Mucosa of descending colon (tissue), 3 donors: ENCODE data around the gene CCR7. TPM values are rescaled to one million over a fixed set of nuclear protein-coding genes. Genes with fewer than 3 reads are reported as not detected.

Experiments used
- ATAC-seq: fragments of 200-7000 bp; cut with Tn5 transposase; one replicate; pipeline ENCODE4 v1.9.1; 2020; ENCODE audit warnings: mild to moderate bottlenecking, moderate library complexity
- DNase-seq, 3 donors: peaks; one replicate each; pipeline ENCODE4 v3.0.0-alpha.2; 2020
- H3K36me3 ChIP-seq: fragments of 200-600 bp; one replicate; pipeline ENCODE4 v1.8.0; 2021; ENCODE audit warnings: low read depth, mild to moderate bottlenecking
- H3K4me1 ChIP-seq: fragments of 200-600 bp; one replicate; pipeline ENCODE4 v1.8.0; 2021; ENCODE audit warnings: low read depth, mild to moderate bottlenecking
- H3K4me3 ChIP-seq: fragments of 200-600 bp; one replicate; pipeline ENCODE4 v1.8.0; 2021; ENCODE audit warnings: mild to moderate bottlenecking
- H3K9me3 ChIP-seq: fragments of 200-600 bp; one replicate; pipeline ENCODE4 v1.8.0; 2021; ENCODE audit warnings: mild to moderate bottlenecking
- intact Hi-C, 2 donors: fragments of 100-400 bp; cut with DNase I in 1 of 2; cut with micrococcal nuclease in 1 of 2; formaldehyde crosslinking; loops; one replicate each; pipeline versions ENCODE4 v1.11.0 to v1.11.1; 2022; cut with DNase I, micrococcal nuclease
- total RNA-seq, 3 donors: library from RNA; stranded (reverse); fragmentation: NEBNext Ultra II Directional in 2 of 3; extraction: Animal tissue kit (Norgen Biotek cat#: 25700) in 2 of 3; gene quantifications; one replicate each; pipeline versions ENCODE4 v1.2.1 to v1.2.4, GENCODE V29; 2021 to 2023
- TF ChIP-seq, protein P1 (sequence below): fragments of 200-600 bp; IDR thresholded peaks from one replicate; pipeline ENCODE4 v1.8.0; 2022; ENCODE audit warnings: antibody characterized with exemption, mild to moderate bottlenecking
- donor health status: DM: no; HTN: no; CAD: no; lungs with moderate emphysema.
- donor health status: DM: no; HTN: no; CAD: no.
- donor health status: DM: no; HTN: yes; CAD: no.

CCR7 gene
- total RNA-seq, 3 donors from 2014 or later: 0.44 to 3.2 (median 0.87) TPM

- ATAC-seq: no peak
These were observed 46.7 kb upstream of the CCR7 start for GRCh38 chr17:40611840-40612474.

GRCh38 chr17:40610359-40610758 lies 45.1 kb upstream of the CCR7 start:
- intact Hi-C loops: no loop called here
- H3K4me1 ChIP-seq: peaks cover under 1% of the 10 kb centered on the region
- no peak overlapping the region for H3K4me3 ChIP-seq
- no peaks in the 10 kb centered on the region for H3K9me3 ChIP-seq
- TF ChIP-seq, protein P1, sequence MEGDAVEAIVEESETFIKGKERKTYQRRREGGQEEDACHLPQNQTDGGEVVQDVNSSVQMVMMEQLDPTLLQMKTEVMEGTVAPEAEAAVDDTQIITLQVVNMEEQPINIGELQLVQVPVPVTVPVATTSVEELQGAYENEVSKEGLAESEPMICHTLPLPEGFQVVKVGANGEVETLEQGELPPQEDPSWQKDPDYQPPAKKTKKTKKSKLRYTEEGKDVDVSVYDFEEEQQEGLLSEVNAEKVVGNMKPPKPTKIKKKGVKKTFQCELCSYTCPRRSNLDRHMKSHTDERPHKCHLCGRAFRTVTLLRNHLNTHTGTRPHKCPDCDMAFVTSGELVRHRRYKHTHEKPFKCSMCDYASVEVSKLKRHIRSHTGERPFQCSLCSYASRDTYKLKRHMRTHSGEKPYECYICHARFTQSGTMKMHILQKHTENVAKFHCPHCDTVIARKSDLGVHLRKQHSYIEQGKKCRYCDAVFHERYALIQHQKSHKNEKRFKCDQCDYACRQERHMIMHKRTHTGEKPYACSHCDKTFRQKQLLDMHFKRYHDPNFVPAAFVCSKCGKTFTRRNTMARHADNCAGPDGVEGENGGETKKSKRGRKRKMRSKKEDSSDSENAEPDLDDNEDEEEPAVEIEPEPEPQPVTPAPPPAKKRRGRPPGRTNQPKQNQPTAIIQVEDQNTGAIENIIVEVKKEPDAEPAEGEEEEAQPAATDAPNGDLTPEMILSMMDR: no peak
- DNase-seq: no peak
- H3K36me3 ChIP-seq: no peaks in the 10 kb centered on the region
- ATAC-seq: no peak

More at GRCh38 chr17:40611840-40612474, 46.7 kb upstream of the CCR7 start:
- intact Hi-C loops: no loop called here
- H3K9me3 ChIP-seq: no peaks in the 10 kb centered on the region
- no peaks in the 10 kb centered on the region for H3K36me3 ChIP-seq
- no peak overlapping the region for H3K4me3 ChIP-seq
- DNase-seq: no peak
- H3K4me1 ChIP-seq: peaks cover 6% of the 10 kb centered on the region
- TF ChIP-seq, protein P1: no peak

GRCh38 chr17:40608061-40608581 lies 42.8 kb upstream of the CCR7 start:
- DNase-seq (no peak), ATAC-seq (peak; percentile 55)
- intact Hi-C loops: no loop called here
- H3K4me3 ChIP-seq: no peak overlapping the region
- H3K4me1 ChIP-seq: no peaks in the 10 kb centered on the region
- no peaks in the 10 kb centered on the region for H3K9me3 ChIP-seq
- no peaks in the 10 kb centered on the region for H3K36me3 ChIP-seq
- TF ChIP-seq, protein P1: no peak

DNA sequence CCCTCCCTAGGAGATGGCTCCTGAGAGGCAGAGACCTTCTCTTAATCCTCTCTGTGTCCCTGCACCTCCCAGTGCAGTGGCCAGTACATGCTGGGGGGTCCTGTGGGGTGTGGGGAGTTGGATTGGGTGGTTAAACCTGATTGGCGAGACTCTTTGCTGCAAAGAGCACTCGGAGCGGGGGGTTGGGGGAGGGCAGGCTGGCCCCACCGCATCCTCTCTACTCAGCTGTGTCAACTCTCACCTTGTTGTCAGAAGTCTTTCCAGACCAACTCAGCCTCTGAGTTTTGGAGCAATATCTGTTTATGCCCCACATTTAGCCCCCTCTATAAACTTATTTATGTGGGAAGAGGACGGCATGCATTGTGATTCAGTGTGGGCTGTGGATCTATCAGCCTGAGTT lies 42.4 kb upstream of the CCR7 start:
- no peak for DNase-seq
- Histone ChIP-seq H3K4me3 (no peak overlapping the region), H3K9me3 (no peaks in the 10 kb centered on the region), H3K36me3 (no peaks in the 10 kb centered on the region), H3K4me1 (no peaks in the 10 kb centered on the region)
- TF ChIP-seq, protein P1: no peak
- intact Hi-C loops: no loop called here
- peak; percentile 64 for ATAC-seq

GRCh38 chr17:40606548-40607353 lies 41.5 kb upstream of the CCR7 start:
- H3K4me3 ChIP-seq: no peak overlapping the region
- TF ChIP-seq, protein P1: no peak
- DNase-seq (no peak), ATAC-seq (no peak)
- no peaks in the 10 kb centered on the region for H3K9me3 ChIP-seq
- no peaks in the 10 kb centered on the region for H3K36me3 ChIP-seq
- H3K4me1 ChIP-seq: no peaks in the 10 kb centered on the region
- intact Hi-C loops: no loop called here
